Stomach (tissue), 9 donors: ENCODE data around the gene SDHA. TPM values are rescaled to one million over a fixed set of nuclear protein-coding genes. Genes with fewer than 3 reads are reported as not detected.
A peak's percentile ranks its signal among the peaks of the same experiment; 100 is the strongest.
"Not testable (repeated sequence)": the region's sequence is repeated elsewhere in the genome, so short reads cannot be mapped to it uniquely, and the experiment has no call there.

Source experiments
- DNase-seq, 2 donors: peaks; one replicate each; pipeline versions ENCODE4 v3.0.0 to v3.0.0-alpha.2; 2013 to 2019
- H3K27ac ChIP-seq, 5 donors: fragments of 200-600 bp in 4 of 5; sonication (generic) in 4 of 5; one replicate each; pipeline ENCODE4 v1.5.1; 2013 to 2019; ENCODE audit warnings: mild to moderate bottlenecking in 1 of 5, moderate library complexity in 1 of 5
- H3K27me3 ChIP-seq, 3 donors: fragments of 200-600 bp; sonication (generic); one replicate each; pipeline ENCODE4 v1.5.1; 2017 to 2019; ENCODE audit warnings: mixed run types in 1 of 3
- H3K36me3 ChIP-seq, 4 donors: fragments of 200-600 bp; sonication (generic); 1 replicate in 3 of 4; 2 replicates in 1 of 4; pipeline ENCODE4 v1.5.1; 2016 to 2019
- H3K4me1 ChIP-seq, 4 donors: fragments of 200-600 bp; sonication (generic); one replicate each; pipeline ENCODE4 v1.5.1; 2016 to 2019
- H3K4me3 ChIP-seq, 4 donors: fragments of 200-600 bp; sonication (generic) in 3 of 4; one replicate each; pipeline ENCODE4 v1.5.1; 2016 to 2019; ENCODE audit warnings: mild to moderate bottlenecking in 1 of 4
- H3K9me3 ChIP-seq, 4 donors: fragments of 200-600 bp; sonication (generic); one replicate each; pipeline ENCODE4 v1.5.1; 2016 to 2019
- CTCF ChIP-seq, 7 experiments: fragments of 450-650 bp in 4 of 7; fragments of 200-600 bp in 3 of 7; sonication (generic) in 3 of 7; IDR thresholded peaks; one replicate each; pipeline ENCODE4 v1.5.1; 2016 to 2019; ENCODE audit warnings: antibody characterized with exemption in 7 of 7, control low read depth in 2 of 7, mild to moderate bottlenecking in 1 of 7
- EP300 ChIP-seq: sonication (generic); formaldehyde crosslinking; IDR thresholded peaks from one replicate; pipeline ENCODE4 v1.6.1; 2017; ENCODE audit warnings: antibody characterized with exemption
- POLR2A ChIP-seq, 4 donors: fragments of 450-650 bp; IDR thresholded peaks; one replicate each; pipeline ENCODE4 v1.6.1; 2016; ENCODE audit warnings: antibody characterized with exemption in 4 of 4, control low read depth in 2 of 4, mild to moderate bottlenecking in 1 of 4, moderate library complexity in 1 of 4
- POLR2AphosphoS5 ChIP-seq, 3 donors: sonication (generic); formaldehyde crosslinking; IDR thresholded peaks; one replicate each; pipeline ENCODE4 v1.6.1; 2016; ENCODE audit warnings: antibody characterized with exemption in 3 of 3
- WGBS, 5 donors: extraction: QIAGEN DNeasy Blood & Tissue Kit in 3 of 5; methylation state at CpG; one replicate each; pipeline versions ENCODE4 v1.1.5 to v1.1.7; 2013 to 2018; 5-methylcytosine and 5-hydroxymethylcytosine counted together
- intact Hi-C: fragments of 100-400 bp; cut with DNase I; formaldehyde crosslinking; loops from one replicate; pipeline ENCODE4 v1.15.1; 2023; ENCODE audit warnings: low total_unique reads
- polyA plus RNA-seq, 3 donors: library from polyadenylated mRNA; stranded (reverse); fragments of 200-250 nt; gene quantifications; one replicate each; pipeline ENCODE4 v1.2.3, GENCODE V29; 2013
- total RNA-seq, 5 donors: library from RNA; depleted of rRNA; stranded (reverse); fragments of >200 nt; gene quantifications; one replicate each; pipeline versions ENCODE4 v1.1.0 to v1.2.3, GENCODE V29; 2014 to 2016
- donor health status: healthy with polysubstance abuse.
- donor health status: Bipolar disorder and iron deficiency.
- donor health status: healthy.

The SDHA gene
- total and polyA plus RNA-seq, 8 donors = 78.8 to 509 (median 111) TPM

DNA sequence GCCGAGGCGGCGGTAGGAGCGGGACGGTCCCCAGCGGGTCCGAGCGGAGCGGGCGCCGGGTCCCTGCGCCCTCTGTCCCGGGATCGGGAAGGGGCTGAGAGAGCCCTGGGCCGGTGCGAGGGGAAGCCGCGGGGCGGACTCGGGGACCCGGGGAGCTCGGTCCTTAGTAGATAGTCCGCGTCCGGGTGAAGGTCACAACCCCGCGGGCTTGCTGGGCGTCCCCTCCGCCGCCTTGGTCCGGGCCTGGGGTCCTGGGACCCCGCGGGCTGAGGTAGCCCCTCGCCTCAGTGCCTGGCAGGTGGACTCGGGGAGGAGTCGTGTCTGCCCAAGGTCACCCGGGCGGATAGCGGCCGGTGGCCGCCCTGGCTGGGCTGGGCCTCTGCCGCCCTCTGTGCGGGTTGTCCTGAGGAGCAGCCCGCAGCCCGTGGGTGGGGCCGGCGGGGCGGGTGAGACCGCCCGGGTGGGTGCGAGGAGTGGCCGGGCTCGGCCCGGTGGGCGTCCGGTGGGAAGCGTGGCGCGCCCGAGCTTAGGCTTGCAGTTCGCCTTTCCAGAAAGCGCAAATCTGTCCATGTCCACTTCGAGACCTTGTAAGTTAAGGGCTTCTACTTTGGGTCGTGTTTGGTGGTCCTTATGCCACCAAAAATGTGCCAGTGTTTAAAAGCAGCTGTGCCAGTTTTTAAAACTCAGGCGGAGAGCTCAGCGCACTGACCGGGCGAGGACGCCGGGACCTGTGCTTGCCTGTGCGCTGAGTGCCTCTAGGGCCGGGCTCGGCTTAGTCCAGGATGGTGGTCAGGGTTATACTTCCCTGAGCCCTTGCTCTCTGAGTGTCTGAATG lies 554 bp downstream of the SDHA start:
- Histone ChIP-seq H3K36me3 (peaks cover 0 to 13% (median 10%) of the 10 kb centered on the region in 4 donors), H3K27ac (peak overlapping the region; percentile 88 to 94 (median 93)), H3K9me3 (no peaks in the 10 kb centered on the region), H3K4me3 (peak overlapping the region; percentile 89 to 98 (median 98)), H3K4me1 (peaks cover 11 to 70% (median 41%) of the 10 kb centered on the region in 4 donors), H3K27me3 (no peaks in the 10 kb centered on the region)
- intact Hi-C loops = no loop called here
- peak; percentile 56 to 65 for DNase-seq
- WGBS, 5 donors = 0 to 1% (median 0%) methylated on average over 28 to 73 of the region's 73 CpGs
- TF ChIP-seq POLR2AphosphoS5 (IDR thresholded peaks at IDR 0.05) (no peak), EP300 (no peak), CTCF (IDR thresholded peaks at IDR 0.05) (no peak), POLR2A (IDR thresholded peaks at IDR 0.05) (no peak)

DNA sequence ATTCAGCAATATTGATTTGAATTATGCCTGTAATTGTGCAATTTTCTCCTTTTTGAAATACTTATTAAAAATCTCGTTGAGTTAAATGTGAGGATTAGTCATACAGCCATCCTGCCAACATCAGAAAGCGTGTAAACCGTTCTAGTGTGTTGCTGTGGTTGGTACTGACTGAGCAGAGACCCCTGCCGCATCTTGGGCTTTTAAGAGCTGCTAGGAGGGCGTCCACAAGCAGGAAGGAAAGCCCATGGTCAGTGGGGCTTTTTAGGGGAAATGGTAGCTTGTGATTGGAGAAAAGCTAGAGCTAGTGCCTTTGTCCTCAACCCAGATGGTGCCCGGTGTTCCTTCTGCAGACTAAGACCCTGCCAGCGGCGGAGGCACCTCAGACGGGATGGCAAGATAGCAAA lies 1.3 kb downstream of the SDHA start:
- Histone ChIP-seq H3K9me3 (no peaks in the 10 kb centered on the region), H3K4me1 (peaks cover 11 to 64% (median 40%) of the 10 kb centered on the region in 4 donors), H3K36me3 (peaks cover 8 to 13% (median 10%) of the 10 kb centered on the region in 4 donors), H3K27ac (peak overlapping the region; percentile 50 to 94 (median 93)), H3K27me3 (no peaks in the 10 kb centered on the region), H3K4me3 (peak overlapping the region; percentile 89 to 98 (median 98))
- no peak for TF ChIP-seq POLR2AphosphoS5 (IDR thresholded peaks at IDR 0.05)
- no peak for TF ChIP-seq CTCF (IDR thresholded peaks at IDR 0.05)
- TF ChIP-seq POLR2A (IDR thresholded peaks at IDR 0.05) = no peak
- TF ChIP-seq EP300 = no peak
- peak in 1 of 2 donors; percentile 24 for DNase-seq
- intact Hi-C loops = no loop called here
- WGBS, 5 donors = 4 to 16% (median 9%) methylated on average over 9 of the region's 9 CpGs

DNA sequence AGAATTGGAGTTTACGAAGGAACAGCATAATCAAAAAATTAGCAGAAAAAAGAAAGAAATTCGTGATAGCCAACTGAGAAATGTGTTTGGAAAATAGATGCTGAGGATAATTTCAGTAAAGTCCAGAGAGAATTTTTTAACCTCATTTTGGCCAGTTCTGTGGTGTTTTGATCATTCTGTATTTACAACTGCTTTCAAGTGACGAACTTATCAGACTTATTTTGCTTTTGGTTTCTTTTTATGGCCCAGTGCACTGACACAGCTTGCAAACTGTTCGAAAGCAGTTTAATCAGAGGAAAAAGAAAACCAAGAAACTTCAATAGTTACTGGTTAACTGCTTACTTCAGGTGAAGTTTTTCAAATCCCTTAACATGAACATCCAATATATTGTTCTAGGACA lies 1.9 kb downstream of the SDHA start:
- Histone ChIP-seq H3K4me3 (peak overlapping the region; percentile 89 to 98 (median 98)), H3K27ac (peak overlapping the region in 4 of 5 donors; percentile 91 to 94 (median 93)), H3K9me3 (no peaks in the 10 kb centered on the region), H3K4me1 (peaks cover 11 to 58% (median 38%) of the 10 kb centered on the region in 4 donors), H3K36me3 (peaks cover 13 to 14% (median 13%) of the 10 kb centered on the region in 4 donors), H3K27me3 (no peaks in the 10 kb centered on the region)
- peak in 1 of 2 donors; percentile 25 for DNase-seq
- TF ChIP-seq CTCF (IDR thresholded peaks at IDR 0.05) (no peak), POLR2AphosphoS5 (IDR thresholded peaks at IDR 0.05) (no peak), POLR2A (IDR thresholded peaks at IDR 0.05) (no peak), EP300 (no peak)
- intact Hi-C loops = no loop called here
- 9 to 21% (median 17%) methylated on average over 4 of the region's 4 CpGs for WGBS, 5 donors

DNA sequence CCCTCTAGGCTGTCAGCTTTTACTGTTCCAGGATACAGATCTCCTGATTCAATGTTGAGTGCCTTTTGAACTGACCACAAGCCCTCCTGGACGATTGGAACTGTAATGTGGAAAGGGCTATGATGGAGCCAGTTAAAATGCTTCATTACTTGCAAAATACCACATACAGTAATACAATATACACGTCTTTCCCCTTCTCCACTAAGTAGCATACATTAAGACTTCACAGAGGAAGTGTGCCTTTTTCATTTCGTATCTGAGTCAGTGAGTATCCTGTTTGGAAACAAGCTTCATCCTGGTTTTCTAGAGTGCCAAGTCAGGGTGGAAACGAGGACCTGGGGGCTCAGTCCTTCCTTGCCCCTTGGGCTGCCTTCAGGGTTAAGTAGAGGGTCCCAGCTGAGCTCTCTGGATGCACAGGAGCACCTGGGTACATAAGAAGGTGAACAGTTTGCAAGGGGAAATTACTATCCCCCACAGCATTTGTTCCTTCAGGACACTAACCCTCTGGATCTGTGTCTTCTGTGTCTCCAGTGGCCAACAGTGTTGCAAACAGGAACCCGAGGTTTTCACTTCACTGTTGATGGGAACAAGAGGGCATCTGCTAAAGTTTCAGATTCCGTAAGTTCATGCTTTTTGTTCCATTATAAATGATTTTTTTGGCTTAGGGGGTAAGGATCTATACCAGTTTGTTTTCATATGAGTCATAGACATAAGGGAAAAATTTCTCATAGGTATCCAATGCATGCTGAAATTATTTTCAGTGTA lies 5.0 kb downstream of the SDHA start:
- H3K4me3 ChIP-seq, H3K27me3 ChIP-seq, H3K9me3 ChIP-seq, DNase-seq, H3K27ac ChIP-seq, intact Hi-C loops: not testable (repeated sequence)
- H3K4me1 ChIP-seq = peaks cover 6 to 44% (median 31%) of the 10 kb centered on the region in 4 donors
- peaks cover 42 to 46% (median 44%) of the 10 kb centered on the region in 4 donors for H3K36me3 ChIP-seq
- WGBS, 5 donors = 40 to 55% (median 44%) methylated on average over 6 of the region's 6 CpGs
